GM13976 (cell line): ENCODE data around the gene PTPRG.

Source experiments
- DNase-seq: peaks from one replicate; pipeline ENCODE4 v3.0.0; 2012; ENCODE audit warnings: low spot score
- CTCF ChIP-seq: IDR thresholded peaks from 2 replicates; pipeline ENCODE4 v1.5.1; 2012; ENCODE audit warnings: borderline replicate concordance, mild to moderate bottlenecking; ENCODE audit not compliant: insufficient read depth; ENCODE audit errors: extremely low read depth, missing control alignments, control extremely low read depth
- in situ Hi-C: fragments of 300-500 bp; cut with MboI; formaldehyde crosslinking; loops from one replicate; pipeline ENCODE4 v1.12.0; 2022; ENCODE audit warnings: low sequenced_read_pairs, mixed read lengths, inconsistent platforms; ENCODE audit not compliant: unreplicated experiment

PTPRG gene

GRCh38 chr3:62287392-62287927, 726.1 kb downstream of the PTPRG start:
- no peak for TF ChIP-seq CTCF
- DNase-seq = no peak
- in situ Hi-C loops = no loop called here

GRCh38 chr3:62289922-62290321, 728.6 kb downstream of the PTPRG start:
- no peak for DNase-seq
- in situ Hi-C loops = no loop called here
- TF ChIP-seq CTCF = no peak

- TF ChIP-seq CTCF = no peak
- no peak for DNase-seq
- in situ Hi-C loops = no loop called here
These were observed 731.8 kb downstream of the PTPRG start for GRCh38 chr3:62293051-62293780.

GRCh38 chr3:62295571-62295970, 734.2 kb downstream of the PTPRG start:
- TF ChIP-seq CTCF = no peak
- no peak for DNase-seq
- in situ Hi-C loops = no loop called here

- in situ Hi-C loops = no loop called here
- DNase-seq = no peak
- no peak for TF ChIP-seq CTCF
These were observed 739.2 kb downstream of the PTPRG start for GRCh38 chr3:62300617-62301016.

GRCh38 chr3:62312201-62312600, 750.8 kb downstream of the PTPRG start:
- in situ Hi-C loops = no loop called here
- no peak for TF ChIP-seq CTCF
- no peak for DNase-seq
